ENCODE measurements around the gene GNB1.
"Not testable (repeated sequence)": the region's sequence is repeated elsewhere in the genome, so short reads cannot be mapped to it uniquely, and the experiment has no call there.

GRCh38 chr1:1746566-1746909 is 144.3 kb downstream of the GNB1 start:
- not testable (repeated sequence) for TF ChIP-seq CTCF (IDR thresholded peaks at IDR 0.05; ENCODE audit: insufficient read depth, low read length, poor library complexity, severe bottlenecking); EZH2phosphoT487 (conservative IDR thresholded peaks at IDR 0.05; ENCODE audit: low read length)

All from SU-DHL-6 (cell line).